B cell (primary cell): Measurements from ENCODE around the gene LRRC61. TPM values are rescaled to one million over a fixed set of nuclear protein-coding genes. Genes with fewer than 3 reads are reported as not detected.

ENCODE experiments used
- ATAC-seq: fragments of 200-7000 bp; cut with Tn5 transposase; one replicate; pipeline ENCODE4 v1.10.0; 2021; ENCODE audit warnings: low read depth, mild to moderate bottlenecking, moderate number of reproducible peaks, moderate library complexity
- CTCF ChIA-PET: fragments of 350-600 bp; sonication (Branson Sonifier 250); formaldehyde crosslinking; loops from one replicate; lab custom pipeline; 2021; ENCODE audit warnings: antibody characterized with exemption, inconsistent platforms; lab: Charles Lee
- POLR2A ChIA-PET: fragments of 350-600 bp; sonication (Branson Sonifier 250); formaldehyde crosslinking; loops from one replicate; lab custom pipeline; 2021; ENCODE audit warnings: antibody characterized with exemption; lab: Charles Lee
- DNase-seq: peaks from one replicate; pipeline ENCODE4 v3.0.0; 2013
- H2AFZ ChIP-seq: 2 replicates; pipeline ENCODE4 v1.6.1; 2012; ENCODE audit warnings: mild to moderate bottlenecking, low read depth, low read length; ENCODE audit not compliant: insufficient read depth, poor library complexity, severe bottlenecking
- H3K27ac ChIP-seq, 2 donors: 1 replicate in 1 of 2; 2 replicates in 1 of 2; pipeline ENCODE4 v1.5.1; 2012 to 2013; ENCODE audit warnings: low read length in 2 of 2, mild to moderate bottlenecking in 2 of 2, moderate library complexity in 1 of 2
- H3K27me3 ChIP-seq, 4 experiments: fragments of 200-600 bp in 1 of 4; sonication (generic) in 1 of 4; replicated peaks in 1 of 4; 1 replicate in 2 of 4; 2 replicates in 2 of 4; pipeline versions ENCODE4 v1.6.1 to v1.7.0; 2013 to 2016; ENCODE audit warnings: low read length in 3 of 4, mild to moderate bottlenecking in 2 of 4, mixed read lengths in 1 of 4, moderate library complexity in 1 of 4; ENCODE audit not compliant: insufficient read depth in 4 of 4, control insufficient read depth in 3 of 4; ENCODE audit errors: control extremely low read depth in 1 of 4
- H3K36me3 ChIP-seq, 2 experiments: replicated peaks in 1 of 2; 1 replicate in 1 of 2; 2 replicates in 1 of 2; pipeline versions ENCODE4 v1.6.1 to v1.7.1; 2013; ENCODE audit warnings: low read length in 1 of 2; ENCODE audit not compliant: insufficient read depth in 2 of 2, control insufficient read depth in 1 of 2; ENCODE audit errors: control extremely low read depth in 1 of 2, extremely low read depth in 1 of 2
- H3K4me1 ChIP-seq, 2 donors: fragments of 200-600 bp in 1 of 2; sonication (generic) in 1 of 2; 1 replicate in 1 of 2; 2 replicates in 1 of 2; pipeline versions ENCODE4 v1.5.1 to v1.6.1; 2013 to 2017; ENCODE audit warnings: low read length in 2 of 2; ENCODE audit not compliant: control insufficient read depth in 2 of 2, insufficient read depth in 2 of 2
- H3K4me2 ChIP-seq: replicated peaks from 2 replicates; pipeline ENCODE3; 2012; ENCODE audit warnings: mild to moderate bottlenecking, low read depth, low read length; ENCODE audit not compliant: poor library complexity, severe bottlenecking
- H3K4me3 ChIP-seq, 5 experiments: fragments of 200-600 bp in 1 of 5; sonication (generic) in 1 of 5; 1 replicate in 3 of 5; 2 replicates in 2 of 5; pipeline versions ENCODE4 v1.5.1 to v1.7.0; 2011 to 2016; ENCODE audit warnings: low read length in 4 of 5, mild to moderate bottlenecking in 4 of 5, low read depth in 2 of 5, control low read depth in 1 of 5, moderate library complexity in 1 of 5; ENCODE audit not compliant: insufficient read depth in 1 of 5; ENCODE audit errors: control extremely low read depth in 1 of 5, extremely low read depth in 1 of 5
- H3K79me2 ChIP-seq: fragments of 200-600 bp; sonication (generic); one replicate; pipeline ENCODE4 v1.6.0; 2016; ENCODE audit warnings: low read length; ENCODE audit not compliant: control insufficient read depth, insufficient read depth
- H3K9ac ChIP-seq: fragments of 200-600 bp; sonication (generic); 2 replicates; pipeline ENCODE4 v1.6.1; 2017; ENCODE audit warnings: mild to moderate bottlenecking, low read length, moderate library complexity
- H3K9me3 ChIP-seq, 3 donors: one replicate each; pipeline versions ENCODE4 v1.6.1 to v1.7.1; 2013; ENCODE audit warnings: low read length in 2 of 3; ENCODE audit not compliant: control insufficient read depth in 2 of 3, insufficient read depth in 1 of 3; ENCODE audit errors: control extremely low read depth in 1 of 3
- H4K20me1 ChIP-seq: 2 replicates; pipeline ENCODE4 v1.6.0; 2012; ENCODE audit warnings: mild to moderate bottlenecking, low read length; ENCODE audit not compliant: insufficient read depth, control insufficient read depth, poor library complexity, severe bottlenecking
- H3K27ac Mint-ChIP-seq: one replicate; pipeline ENCODE4 v1.8.0; 2021; ENCODE audit warnings: mixed read lengths
- H3K27me3 Mint-ChIP-seq: one replicate; pipeline ENCODE4 v1.8.0; 2021; ENCODE audit warnings: mixed read lengths
- H3K4me1 Mint-ChIP-seq: one replicate; pipeline ENCODE4 v1.8.0; 2021; ENCODE audit warnings: mixed read lengths
- H3K4me3 Mint-ChIP-seq: one replicate; pipeline ENCODE4 v1.8.0; 2021; ENCODE audit warnings: mixed read lengths
- H3K9me3 Mint-ChIP-seq: one replicate; pipeline ENCODE4 v1.8.0; 2022; ENCODE audit warnings: mixed read lengths; ENCODE audit not compliant: insufficient read depth
- CTCF ChIP-seq: fragments of 200-600 bp; IDR thresholded peaks from one replicate; pipeline ENCODE4 v1.8.0; 2022; ENCODE audit warnings: antibody characterized with exemption, mild to moderate bottlenecking
- EZH2 ChIP-seq: IDR thresholded peaks from 2 replicates; pipeline ENCODE4 v1.6.1; 2012; ENCODE audit warnings: borderline replicate concordance, low read depth, mild to moderate bottlenecking, moderate library complexity, low read length; ENCODE audit not compliant: insufficient read depth, poor library complexity, severe bottlenecking
- WGBS: methylation state at CpG from one replicate; pipeline ENCODE4 v1.1.5; 2013; ENCODE audit warnings: missing lambda C conversion rate; ENCODE audit not compliant: insufficient coverage; 5-methylcytosine and 5-hydroxymethylcytosine counted together
- intact Hi-C: fragments of 100-400 bp; cut with micrococcal nuclease; formaldehyde crosslinking; loops from one replicate; pipeline ENCODE4 v1.10.0; 2022
- polyA plus RNA-seq: library from polyadenylated mRNA; depleted of rRNA; stranded (reverse); fragments of >200 nt; gene quantifications from 2 replicates; pipeline ENCODE4 v1.2.3, GENCODE V29; 2012
- total RNA-seq, 2 donors: library from RNA; stranded (reverse); fragments of 120-200 nt in 1 of 2; gene quantifications; 1 replicate in 1 of 2; 2 replicates in 1 of 2; pipeline versions ENCODE4 v1.2.3 to v1.2.4, GENCODE V29; 2013 to 2022

LRRC61 gene
- total and polyA plus RNA-seq, 2 donors (not counting 1 experiment from before 2014, with no cell fraction given) = 12.8 to 12.9 TPM

GRCh38 chr7:150365194-150365593, 42.0 kb downstream of the LRRC61 start:
- Mint-ChIP-seq H3K4me3 (peak overlapping the region; percentile 39), H3K4me1 (peaks cover 68% of the 10 kb centered on the region), H3K9me3 (no peaks in the 10 kb centered on the region), H3K27ac (peak overlapping the region; percentile 100), H3K27me3 (no peaks in the 10 kb centered on the region)
- ChIA-PET CTCF (interaction anchor here (1.1 to 7.3 kb wide), 6 partner anchors 8 to 74 kb away, joined by 3 to 71 read pairs (median 4); a partner anchor contains a TSS), POLR2A (interaction anchor here (1.4 to 6.6 kb wide), 3 partner anchors 14 to 42 kb away, joined by 5 to 120 read pairs (median 64); partner anchors contain the start of genes ACTR3C, LRRC61 and ZNF775)
- Histone ChIP-seq H3K79me2 (peaks cover 14% of the 10 kb centered on the region), H3K36me3 (peaks cover 0 to 4% of the 10 kb centered on the region in 2 experiments), H3K4me3 (no peak overlapping the region), H4K20me1 (peaks cover 7% of the 10 kb centered on the region), H3K9me3 (no peaks in the 10 kb centered on the region), H3K4me2 (peak overlapping the region; percentile 70), H3K4me1 (peaks cover 60 to 66% of the 10 kb centered on the region in 2 donors), H3K27me3 (no peaks in the 10 kb centered on the region), H2AFZ (no peak overlapping the region), H3K9ac (peak overlapping the region; percentile 60), H3K27ac (peak overlapping the region; percentile 98 to 99)
- ATAC-seq (no peak), DNase-seq (peak; percentile 52)
- intact Hi-C loops = loop anchor here (2.0 to 10.0 kb wide), 2 partner anchors 14 to 660 kb away; partner anchors contain the start of genes ABCB8, ATG9B and ZNF775
- WGBS = 60% methylated on average over 7 of the region's 10 CpGs
- TF ChIP-seq EZH2 (no peak), CTCF (no peak)
